ENCODE measurements around the gene MCHR1. TPM values are rescaled to one million over a fixed set of nuclear protein-coding genes. Genes with fewer than 3 reads are reported as not detected.

Gene MCHR1
- total and polyA plus RNA-seq, 2 of the 13 experiments (the other 11 are each of a cell fraction or from before 2014, with no cell fraction given), result 0.40 to 0.83 TPM

GRCh38 chr22:40666151-40666848, 13.0 kb upstream of the MCHR1 start (continued):
- no peak for TF ChIP-seq FUBP1 (CRISPR knock-in tag; IDR thresholded peaks at IDR 0.05; ENCODE audit: borderline replicate concordance)
- TF ChIP-seq ZNF33B (CRISPR knock-in tag; IDR thresholded peaks at IDR 0.05), result no peak
- TF ChIP-seq GFI1 (CRISPR knock-in tag; IDR thresholded peaks at IDR 0.05; ENCODE audit: borderline replicate concordance), result no peak
- no peak for TF ChIP-seq RERE (CRISPR knock-in tag; IDR thresholded peaks at IDR 0.05; ENCODE audit: low read depth)
- no peak for TF ChIP-seq FOXJ3 (CRISPR knock-in tag; IDR thresholded peaks at IDR 0.05; ENCODE audit: borderline replicate concordance)
- TF ChIP-seq RBM22 (optimal IDR thresholded peaks at IDR 0.05; ENCODE audit: low read length), result no peak
- TF ChIP-seq TSC22D2 (CRISPR knock-in tag; IDR thresholded peaks at IDR 0.05; ENCODE audit: borderline replicate concordance), result no peak
- no peak for TF ChIP-seq TEF (CRISPR knock-in tag; IDR thresholded peaks at IDR 0.05)
- no peak for TF ChIP-seq SNAPC5 (CRISPR knock-in tag; IDR thresholded peaks at IDR 0.05; ENCODE audit: borderline replicate concordance)

All from HepG2 (cell line).